Measurements from ENCODE around the gene CCSER1. TPM values are rescaled to one million over a fixed set of nuclear protein-coding genes. Genes with fewer than 3 reads are reported as not detected.

Gene CCSER1
- total RNA-seq, 1 experiment from 2014 or later: 0.05 TPM

DNA sequence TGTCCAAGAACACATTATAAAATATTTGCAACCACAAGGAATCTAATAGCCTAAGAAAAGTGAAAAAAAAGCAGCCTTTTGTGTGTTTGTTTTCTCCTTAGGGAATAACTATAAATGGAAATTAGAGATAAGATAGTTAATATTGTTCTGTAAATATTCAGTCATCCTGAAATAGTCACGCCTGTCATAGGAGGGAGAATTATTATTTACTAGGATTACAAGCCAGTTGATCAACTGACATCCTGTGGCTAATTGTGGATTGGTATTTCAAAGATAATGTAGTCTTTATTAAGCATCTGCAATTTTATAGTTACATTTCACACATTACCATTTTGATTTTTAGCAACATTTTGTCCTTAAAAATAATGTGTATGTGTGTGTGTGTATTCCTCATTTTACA is 118.6 kb downstream of the CCSER1 start:
- DNase-seq (ENCODE audit: low read depth, low spot score) (no peak), ATAC-seq (no peak)
- Histone ChIP-seq H3K27ac (ENCODE audit: low read length) (no peak overlapping the region), H3K9me3 (ENCODE audit: control insufficient read depth, insufficient read depth, low read depth, low read length) (no peaks in the 10 kb centered on the region), H3K36me3 (ENCODE audit: control insufficient read depth, insufficient read depth, low read length) (no peaks in the 10 kb centered on the region), H3K4me1 (ENCODE audit: control insufficient read depth, insufficient read depth, low read length) (no peaks in the 10 kb centered on the region), H3K27me3 (ENCODE audit: control insufficient read depth, insufficient read depth, low read length) (no peaks in the 10 kb centered on the region), H3K4me3 (ENCODE audit: low read depth in 2 of 2, low read length in 2 of 2) (no peak overlapping the region)
- BruUV-seq (replicated peaks): no TSS peak
- ChIA-PET POLR2A (no interaction called here), CTCF (no interaction called here)
- in situ Hi-C loops (cut with HindIII; ENCODE audit: low pct_unique_long_range_greater_than_20kb, low sequenced_read_pairs): no loop called here
- intact Hi-C loops (cut with micrococcal nuclease; ENCODE audit: unreplicated experiment): no loop called here
- TF ChIP-seq TCF7L2 (IDR thresholded peaks at IDR 0.05; ENCODE audit: low read depth, low read length): no peak
- no peak for TF ChIP-seq POLR2AphosphoS5 (IDR thresholded peaks at IDR 0.05; ENCODE audit: low read depth, low read length)
- TF ChIP-seq, protein P1, sequence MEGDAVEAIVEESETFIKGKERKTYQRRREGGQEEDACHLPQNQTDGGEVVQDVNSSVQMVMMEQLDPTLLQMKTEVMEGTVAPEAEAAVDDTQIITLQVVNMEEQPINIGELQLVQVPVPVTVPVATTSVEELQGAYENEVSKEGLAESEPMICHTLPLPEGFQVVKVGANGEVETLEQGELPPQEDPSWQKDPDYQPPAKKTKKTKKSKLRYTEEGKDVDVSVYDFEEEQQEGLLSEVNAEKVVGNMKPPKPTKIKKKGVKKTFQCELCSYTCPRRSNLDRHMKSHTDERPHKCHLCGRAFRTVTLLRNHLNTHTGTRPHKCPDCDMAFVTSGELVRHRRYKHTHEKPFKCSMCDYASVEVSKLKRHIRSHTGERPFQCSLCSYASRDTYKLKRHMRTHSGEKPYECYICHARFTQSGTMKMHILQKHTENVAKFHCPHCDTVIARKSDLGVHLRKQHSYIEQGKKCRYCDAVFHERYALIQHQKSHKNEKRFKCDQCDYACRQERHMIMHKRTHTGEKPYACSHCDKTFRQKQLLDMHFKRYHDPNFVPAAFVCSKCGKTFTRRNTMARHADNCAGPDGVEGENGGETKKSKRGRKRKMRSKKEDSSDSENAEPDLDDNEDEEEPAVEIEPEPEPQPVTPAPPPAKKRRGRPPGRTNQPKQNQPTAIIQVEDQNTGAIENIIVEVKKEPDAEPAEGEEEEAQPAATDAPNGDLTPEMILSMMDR (IDR thresholded peaks at IDR 0.05): no peak
- TF ChIP-seq, protein P2, sequence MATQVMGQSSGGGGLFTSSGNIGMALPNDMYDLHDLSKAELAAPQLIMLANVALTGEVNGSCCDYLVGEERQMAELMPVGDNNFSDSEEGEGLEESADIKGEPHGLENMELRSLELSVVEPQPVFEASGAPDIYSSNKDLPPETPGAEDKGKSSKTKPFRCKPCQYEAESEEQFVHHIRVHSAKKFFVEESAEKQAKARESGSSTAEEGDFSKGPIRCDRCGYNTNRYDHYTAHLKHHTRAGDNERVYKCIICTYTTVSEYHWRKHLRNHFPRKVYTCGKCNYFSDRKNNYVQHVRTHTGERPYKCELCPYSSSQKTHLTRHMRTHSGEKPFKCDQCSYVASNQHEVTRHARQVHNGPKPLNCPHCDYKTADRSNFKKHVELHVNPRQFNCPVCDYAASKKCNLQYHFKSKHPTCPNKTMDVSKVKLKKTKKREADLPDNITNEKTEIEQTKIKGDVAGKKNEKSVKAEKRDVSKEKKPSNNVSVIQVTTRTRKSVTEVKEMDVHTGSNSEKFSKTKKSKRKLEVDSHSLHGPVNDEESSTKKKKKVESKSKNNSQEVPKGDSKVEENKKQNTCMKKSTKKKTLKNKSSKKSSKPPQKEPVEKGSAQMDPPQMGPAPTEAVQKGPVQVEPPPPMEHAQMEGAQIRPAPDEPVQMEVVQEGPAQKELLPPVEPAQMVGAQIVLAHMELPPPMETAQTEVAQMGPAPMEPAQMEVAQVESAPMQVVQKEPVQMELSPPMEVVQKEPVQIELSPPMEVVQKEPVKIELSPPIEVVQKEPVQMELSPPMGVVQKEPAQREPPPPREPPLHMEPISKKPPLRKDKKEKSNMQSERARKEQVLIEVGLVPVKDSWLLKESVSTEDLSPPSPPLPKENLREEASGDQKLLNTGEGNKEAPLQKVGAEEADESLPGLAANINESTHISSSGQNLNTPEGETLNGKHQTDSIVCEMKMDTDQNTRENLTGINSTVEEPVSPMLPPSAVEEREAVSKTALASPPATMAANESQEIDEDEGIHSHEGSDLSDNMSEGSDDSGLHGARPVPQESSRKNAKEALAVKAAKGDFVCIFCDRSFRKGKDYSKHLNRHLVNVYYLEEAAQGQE (IDR thresholded peaks at IDR 0.05; ENCODE audit: insufficient read depth in 1 of 2, low read depth in 2 of 2, low read length in 1 of 2): no peak
- TF ChIP-seq SIN3A (IDR thresholded peaks at IDR 0.05; ENCODE audit: borderline replicate concordance, insufficient read depth, low read depth, low read length): no peak

DNA sequence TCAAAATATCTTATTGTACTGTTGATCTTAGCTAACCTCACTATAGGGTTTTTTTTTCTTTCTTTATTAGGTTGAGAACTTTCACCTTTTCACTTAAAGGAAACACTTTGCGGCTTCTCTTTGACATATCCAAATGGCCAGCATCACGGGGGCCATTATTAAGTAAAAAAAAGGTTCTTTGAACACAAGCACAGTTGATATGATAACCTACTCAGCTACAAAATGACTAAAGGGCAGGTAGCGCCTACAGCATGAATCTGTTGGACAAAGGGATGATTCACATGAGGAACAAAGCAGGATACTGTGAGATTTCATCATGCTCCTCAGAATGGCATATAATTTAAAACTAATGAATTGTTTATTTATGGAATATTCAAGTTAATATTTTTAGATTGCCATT is 119.6 kb downstream of the CCSER1 start:
- no peak for ATAC-seq
- in situ Hi-C loops (cut with HindIII; ENCODE audit: low pct_unique_long_range_greater_than_20kb, low sequenced_read_pairs) (no loop called here), intact Hi-C loops (cut with micrococcal nuclease; ENCODE audit: unreplicated experiment) (no loop called here)
- ChIA-PET CTCF (no interaction called here), POLR2A (no interaction called here)
- BruUV-seq (replicated peaks): no TSS peak
- H3K9me3 ChIP-seq (ENCODE audit: control insufficient read depth, insufficient read depth, low read depth, low read length): no peaks in the 10 kb centered on the region
- TF ChIP-seq SIN3A (IDR thresholded peaks at IDR 0.05; ENCODE audit: borderline replicate concordance, insufficient read depth, low read depth, low read length) (no peak), TCF7L2 (IDR thresholded peaks at IDR 0.05; ENCODE audit: low read depth, low read length) (no peak), POLR2AphosphoS5 (IDR thresholded peaks at IDR 0.05; ENCODE audit: low read depth, low read length) (no peak)
- TF ChIP-seq, protein P2 (IDR thresholded peaks at IDR 0.05; ENCODE audit: insufficient read depth in 1 of 2, low read depth in 2 of 2, low read length in 1 of 2): no peak
- TF ChIP-seq, protein P1 (IDR thresholded peaks at IDR 0.05): no peak
- H3K4me1 ChIP-seq (ENCODE audit: control insufficient read depth, insufficient read depth, low read length): no peaks in the 10 kb centered on the region
- no peaks in the 10 kb centered on the region for H3K36me3 ChIP-seq (ENCODE audit: control insufficient read depth, insufficient read depth, low read length)
- no peak for DNase-seq (ENCODE audit: low read depth, low spot score)
- no peaks in the 10 kb centered on the region for H3K27me3 ChIP-seq (ENCODE audit: control insufficient read depth, insufficient read depth, low read length)
- no peak overlapping the region for H3K27ac ChIP-seq (ENCODE audit: low read length)
- H3K4me3 ChIP-seq (ENCODE audit: low read depth in 2 of 2, low read length in 2 of 2): no peak overlapping the region
